CD4-positive, alpha-beta T cell (primary cell): ENCODE measurements around the gene PNMT. TPM values are rescaled to one million over a fixed set of nuclear protein-coding genes. Genes with fewer than 3 reads are reported as not detected.

ENCODE experiments used
- ATAC-seq: fragments of 200-7000 bp; cut with Tn5 transposase; one replicate; pipeline ENCODE4 v1.10.0; 2022; ENCODE audit warnings: mild to moderate bottlenecking; ENCODE audit not compliant: poor library complexity
- CTCF ChIA-PET: fragments of 350-600 bp; sonication (Branson Sonifier 250); formaldehyde crosslinking; loops from one replicate; lab custom pipeline; 2021; ENCODE audit warnings: antibody characterized with exemption, inconsistent platforms; lab: Charles Lee
- POLR2A ChIA-PET: fragments of 350-600 bp; sonication (Branson Sonifier 250); formaldehyde crosslinking; loops from one replicate; lab custom pipeline; 2021; ENCODE audit warnings: antibody characterized with exemption, inconsistent platforms; lab: Charles Lee
- DNase-seq, 14 experiments: peaks; one replicate each; pipeline ENCODE4 v3.0.0-alpha.2; 2013 to 2020; ENCODE audit warnings: mixed read lengths in 2 of 14
- H3K27ac ChIP-seq, 2 donors: one replicate each; pipeline versions ENCODE4 v1.5.1 to v1.7.0; 2013; ENCODE audit warnings: low read length in 2 of 2, low read depth in 1 of 2, mild to moderate bottlenecking in 1 of 2
- H3K27me3 ChIP-seq, 2 experiments: 1 replicate in 1 of 2; 2 replicates in 1 of 2; pipeline versions ENCODE4 v1.6.1 to v1.7.0; 2013; ENCODE audit warnings: low read length in 2 of 2, control low read depth in 1 of 2, mild to moderate bottlenecking in 1 of 2, moderate library complexity in 1 of 2; ENCODE audit not compliant: insufficient read depth in 2 of 2, control insufficient read depth in 1 of 2
- H3K36me3 ChIP-seq: one replicate; pipeline ENCODE4 v1.6.1; 2013; ENCODE audit warnings: low read length, control low read depth; ENCODE audit not compliant: insufficient read depth
- H3K4me1 ChIP-seq: one replicate; pipeline ENCODE4 v1.6.1; 2013; ENCODE audit warnings: low read length, control low read depth; ENCODE audit not compliant: insufficient read depth
- H3K4me3 ChIP-seq: one replicate; pipeline ENCODE4 v1.5.1; 2013; ENCODE audit warnings: mild to moderate bottlenecking, low read length, moderate library complexity
- H3K9me3 ChIP-seq, 2 experiments: 1 replicate in 1 of 2; 2 replicates in 1 of 2; pipeline versions ENCODE4 v1.6.1 to v1.7.0; 2013; ENCODE audit warnings: low read length in 2 of 2, mild to moderate bottlenecking in 2 of 2, control low read depth in 1 of 2, moderate library complexity in 1 of 2; ENCODE audit not compliant: control insufficient read depth in 1 of 2, insufficient read depth in 1 of 2
- H3K27ac Mint-ChIP-seq: one replicate; pipeline ENCODE4 v1.8.0; 2020; ENCODE audit warnings: mixed read lengths
- H3K27me3 Mint-ChIP-seq: one replicate; pipeline ENCODE4 v1.8.0; 2021; ENCODE audit warnings: mixed read lengths
- H3K36me3 Mint-ChIP-seq: one replicate; pipeline ENCODE4 v1.8.0; 2021; ENCODE audit warnings: low read depth, mixed read lengths
- H3K4me1 Mint-ChIP-seq: one replicate; pipeline ENCODE4 v1.8.0; 2021; ENCODE audit warnings: low read depth, mixed read lengths
- H3K4me3 Mint-ChIP-seq: one replicate; pipeline ENCODE4 v1.8.0; 2020; ENCODE audit warnings: mild to moderate bottlenecking, mixed read lengths
- H3K9me3 Mint-ChIP-seq: one replicate; pipeline ENCODE4 v1.8.0; 2020; ENCODE audit warnings: mixed read lengths
- CTCF ChIP-seq: fragments of 200-600 bp; IDR thresholded peaks from one replicate; pipeline ENCODE4 v1.8.0; 2022; ENCODE audit warnings: antibody characterized with exemption, mild to moderate bottlenecking
- intact Hi-C, 2 experiments: fragments of 100-400 bp; cut with DNase I in 1 of 2; cut with micrococcal nuclease in 1 of 2; formaldehyde crosslinking; loops; one replicate each; pipeline versions ENCODE4 v1.15.1 to v1.9.0; 2023 to 2025; cut with DNase I, micrococcal nuclease
- total RNA-seq, 174 experiments: library from RNA in 2 of 174; stranded (reverse) in 2 of 174; gene quantifications; one replicate each; pipeline ENCODE4 v1.2.3 and lab custom pipeline; 2021 to 2026

PNMT gene
- total RNA-seq, 2 experiments from 2014 or later: 0.47 TPM; not detected in 1

- Mint-ChIP-seq H3K27ac (no peak overlapping the region), H3K4me1 (peaks cover 19% of the 10 kb centered on the region), H3K4me3 (no peak overlapping the region), H3K27me3 (peaks cover 19% of the 10 kb centered on the region), H3K9me3 (no peaks in the 10 kb centered on the region), H3K36me3 (no peaks in the 10 kb centered on the region)
- Histone ChIP-seq H3K36me3 (no peaks in the 10 kb centered on the region), H3K4me3 (no peak overlapping the region), H3K27me3 (peaks cover 0 to 4% of the 10 kb centered on the region in 2 experiments), H3K9me3 (no peaks in the 10 kb centered on the region), H3K27ac (no peak overlapping the region), H3K4me1 (peaks cover 40% of the 10 kb centered on the region)
- DNase-seq (no peak), ATAC-seq (no peak)
- intact Hi-C loops: loop anchor here (5.0 to 10.0 kb wide), 3 partner anchors 113 to 358 kb away; partner anchors contain the start of genes IKZF3 (in 1 of the 2), MIEN1 (in 1 of the 2) and ZPBP2 (in 1 of the 2)
- POLR2A ChIA-PET: interaction anchor here (1.1 to 2.5 kb wide), 3 partner anchors 18 to 361 kb away, joined by 3 to 11 read pairs (median 4); partner anchors contain the start of genes PSMD3 and STARD3
- CTCF ChIA-PET: interaction anchor here (1.0 to 1.7 kb wide), 2 partner anchors 34 to 111 kb away, joined by 3 to 5 read pairs; partner anchors contain the start of gene MIEN1
- TF ChIP-seq CTCF: no peak
Observed at GRCh38 chr17:39619786-39620101, 48.5 kb upstream of the PNMT start.

DNA sequence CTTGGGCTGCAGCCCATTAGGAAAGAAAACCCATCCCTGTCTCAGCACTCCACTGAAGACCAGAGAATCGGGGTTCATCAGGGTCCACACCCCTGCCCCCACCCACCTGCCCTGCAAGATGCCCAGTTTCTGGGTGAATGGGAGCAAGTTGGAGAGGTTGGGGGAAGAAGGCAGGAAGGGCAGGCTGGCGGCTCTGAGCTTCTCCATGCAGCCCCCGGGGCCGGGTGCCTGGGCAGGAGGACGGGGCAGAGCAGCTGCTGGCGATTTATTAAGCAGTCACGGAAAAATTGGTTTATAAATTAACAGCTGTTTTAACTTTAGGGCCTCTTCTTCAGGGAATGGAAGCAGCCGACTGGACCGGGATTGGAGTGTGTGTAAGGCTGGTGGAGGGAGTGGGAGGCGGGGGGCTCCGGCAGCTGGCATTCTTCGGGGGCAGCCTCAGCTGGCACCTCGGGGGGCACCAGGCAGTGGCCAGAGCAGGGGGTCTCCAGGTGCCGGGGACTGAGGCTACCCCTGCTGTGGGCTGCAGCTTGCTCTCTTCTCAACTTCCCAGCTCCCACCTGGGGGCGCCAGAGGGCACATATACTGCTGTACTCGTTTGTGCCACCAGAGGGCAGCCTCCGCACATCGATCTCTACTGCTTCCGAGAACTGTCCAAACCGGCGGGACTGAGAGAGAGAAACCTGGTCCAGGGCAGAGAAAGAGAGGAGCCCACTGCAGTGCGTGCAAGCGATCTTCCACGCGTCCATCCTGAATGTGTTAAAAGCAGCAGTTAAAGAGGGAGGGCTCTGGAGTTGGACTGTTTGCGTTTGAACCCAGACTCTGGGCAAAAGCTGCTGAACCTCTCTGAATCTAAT lies 46.5 kb upstream of the PNMT start:
- Histone ChIP-seq H3K36me3 (no peaks in the 10 kb centered on the region), H3K9me3 (peaks cover 0 to 5% of the 10 kb centered on the region in 2 experiments), H3K27ac (no peak overlapping the region), H3K27me3 (peaks cover 15 to 19% of the 10 kb centered on the region in 2 experiments), H3K4me1 (peaks cover 48% of the 10 kb centered on the region), H3K4me3 (peak overlapping the region; percentile 25)
- no peaks in the 10 kb centered on the region for H3K9me3 Mint-ChIP-seq
- intact Hi-C loops: loop anchor here (1.0 to 10.0 kb wide), 12 partner anchors 13 to 359 kb away; partner anchors contain the start of genes IKZF3 (in 2 of the 2), MIEN1 (in 2 of the 2), PSMD3 (in 1 of the 2) and STARD3 (in 1 of the 2)
- H3K27ac Mint-ChIP-seq: peak overlapping the region; percentile 74
- H3K27me3 Mint-ChIP-seq: peaks cover 30% of the 10 kb centered on the region
- peak; percentile 67 to 96 (median 88) for DNase-seq
- ChIA-PET POLR2A (interaction anchor here (0.5 to 2.5 kb wide), 18 partner anchors 15 to 359 kb away, joined by 3 to 12 read pairs (median 4); partner anchors contain the start of genes CDK12, MIEN1, ORMDL3 and PGAP3), CTCF (interaction anchor here (0.6 to 3.6 kb wide), 56 partner anchors 8 to 640 kb away, joined by 3 to 66 read pairs (median 4); partner anchors contain the start of genes CDK12, IKZF3, MIEN1 and PGAP3)
- peaks cover 25% of the 10 kb centered on the region for H3K4me1 Mint-ChIP-seq
- TF ChIP-seq CTCF: peak; percentile 100
- peak; percentile 74 for ATAC-seq
- peak overlapping the region; percentile 62 for H3K4me3 Mint-ChIP-seq
- H3K36me3 Mint-ChIP-seq: no peaks in the 10 kb centered on the region

- no peaks in the 10 kb centered on the region for H3K36me3 ChIP-seq
- Mint-ChIP-seq H3K9me3 (no peaks in the 10 kb centered on the region), H3K27ac (peak overlapping the region; percentile 74), H3K4me3 (peak overlapping the region; percentile 62), H3K4me1 (peaks cover 25% of the 10 kb centered on the region), H3K27me3 (peaks cover 33% of the 10 kb centered on the region), H3K36me3 (no peaks in the 10 kb centered on the region)
- ChIA-PET POLR2A (interaction anchor here (1.0 to 2.5 kb wide), 8 partner anchors 14 to 358 kb away, joined by 3 to 12 read pairs (median 6); partner anchors contain the start of genes MIEN1, PSMD3 and STARD3), CTCF (interaction anchor here (0.6 to 3.6 kb wide), 35 partner anchors 9 to 358 kb away, joined by 3 to 66 read pairs (median 7); partner anchors contain the start of genes CDK12, IKZF3, MIEN1 and PGAP3)
- peaks cover 49% of the 10 kb centered on the region for H3K4me1 ChIP-seq
- ATAC-seq (peak; percentile 51), DNase-seq (peak in 6 of 14 experiments; percentile 13 to 69 (median 46))
- no peak for TF ChIP-seq CTCF
- intact Hi-C loops: loop anchor here (1.0 to 10.0 kb wide), 14 partner anchors 12 to 358 kb away; partner anchors contain the start of genes IKZF3 (in 2 of the 2), MIEN1 (in 2 of the 2), PNMT (in 1 of the 2) and PSMD3 (in 1 of the 2)
- peaks cover 20 to 22% of the 10 kb centered on the region in 2 experiments for H3K27me3 ChIP-seq
- peaks cover 0 to 7% of the 10 kb centered on the region in 2 experiments for H3K9me3 ChIP-seq
- H3K4me3 ChIP-seq: peak overlapping the region; percentile 25
- no peak overlapping the region for H3K27ac ChIP-seq
Observed at GRCh38 chr17:39622380-39623006, 45.8 kb upstream of the PNMT start.
